HepG2 (cell line): ENCODE data around the gene MARF1. TPM values are rescaled to one million over a fixed set of nuclear protein-coding genes. Genes with fewer than 3 reads are reported as not detected.

Experiments used
- BORCS8-MEF2B ChIP-seq: sonication (generic); formaldehyde crosslinking; IDR thresholded peaks from 2 replicates; pipeline ENCODE4 v1.8.0; 2022; ENCODE audit warnings: mild to moderate bottlenecking, missing genetic modification reagents
- FOXA1 ChIP-seq, 2 experiments: fragments of 450-650 bp in 1 of 2; sonication (generic) in 1 of 2; formaldehyde crosslinking in 1 of 2; IDR thresholded peaks; 2 replicates each; pipeline versions ENCODE4 v1.4.0 to v1.6.1; 2016 to 2020; ENCODE audit warnings: missing genetic modification reagents in 1 of 2
- HES4 ChIP-seq: sonication (generic); formaldehyde crosslinking; IDR thresholded peaks from 2 replicates; pipeline ENCODE4 v1.9.0; 2021; ENCODE audit warnings: mild to moderate bottlenecking, missing genetic modification reagents, borderline replicate concordance
- HMG20A ChIP-seq: IDR thresholded peaks from 2 replicates; pipeline ENCODE4 v1.6.1; 2016; ENCODE audit warnings: borderline replicate concordance
- KMT2A ChIP-seq: sonication (generic); formaldehyde crosslinking; IDR thresholded peaks from 2 replicates; pipeline ENCODE4 v1.4.0; 2020; ENCODE audit warnings: missing genetic modification reagents
- MED1 ChIP-seq: sonication (generic); formaldehyde crosslinking; IDR thresholded peaks from 2 replicates; pipeline ENCODE4 v1.4.0; 2020; ENCODE audit warnings: missing genetic modification reagents
- NFIB ChIP-seq: sonication (generic); formaldehyde crosslinking; IDR thresholded peaks from 2 replicates; pipeline ENCODE4 v1.9.0; 2021; ENCODE audit warnings: missing genetic modification reagents, mild to moderate bottlenecking, borderline replicate concordance
- NR2F2 ChIP-seq: IDR thresholded peaks from 2 replicates; pipeline ENCODE4 v1.6.1; 2012; ENCODE audit warnings: low read depth, inconsistent platforms, borderline replicate concordance
- RARG ChIP-seq: sonication (generic); formaldehyde crosslinking; IDR thresholded peaks from 2 replicates; pipeline ENCODE4 v1.4.0; 2020; ENCODE audit warnings: low read depth, mild to moderate bottlenecking, missing genetic modification reagents
- RBM39 ChIP-seq: fragments of 200-400 bp; formaldehyde crosslinking; IDR thresholded peaks from one replicate; pipeline ENCODE4 v1.6.1; 2018; ENCODE audit warnings: antibody characterized with exemption, mild to moderate bottlenecking, low read depth, low read length; ENCODE audit not compliant: poor library complexity, severe bottlenecking
- SIN3A ChIP-seq: IDR thresholded peaks from 2 replicates; pipeline ENCODE4 v1.6.1; 2011; ENCODE audit warnings: low read depth, mild to moderate bottlenecking, control low read depth, low read length, borderline replicate concordance
- ZBTB21 ChIP-seq: sonication (generic); formaldehyde crosslinking; IDR thresholded peaks from 2 replicates; pipeline ENCODE4 v1.4.0; 2020; ENCODE audit warnings: missing genetic modification reagents
- ZBTB7B ChIP-seq: sonication (generic); formaldehyde crosslinking; IDR thresholded peaks from 2 replicates; pipeline ENCODE4 v1.4.0; 2020; ENCODE audit warnings: missing genetic modification reagents
- ZC3H13 ChIP-seq: sonication (generic); formaldehyde crosslinking; IDR thresholded peaks from 2 replicates; pipeline ENCODE4 v1.8.1; 2023; ENCODE audit warnings: mild to moderate bottlenecking, missing genetic modification reagents, moderate library complexity
- ZFP37 ChIP-seq: sonication (generic); formaldehyde crosslinking; IDR thresholded peaks from 2 replicates; pipeline ENCODE4 v1.4.0; 2020; ENCODE audit warnings: missing genetic modification reagents, borderline replicate concordance
- ZFP62 ChIP-seq: sonication (generic); formaldehyde crosslinking; IDR thresholded peaks from 2 replicates; pipeline ENCODE4 v1.4.0; 2020; ENCODE audit warnings: missing genetic modification reagents
- ZKSCAN1 ChIP-seq: fragments of 150-350 bp; IDR thresholded peaks from 2 replicates; pipeline ENCODE4 v1.6.1; 2014; ENCODE audit warnings: low read length
- ZNF24 ChIP-seq: fragments of 450-650 bp; IDR thresholded peaks from 2 replicates; pipeline ENCODE4 v1.6.1; 2017; ENCODE audit warnings: antibody characterized with exemption, mild to moderate bottlenecking
- ZNF317 ChIP-seq: sonication (generic); formaldehyde crosslinking; IDR thresholded peaks from 2 replicates; pipeline ENCODE4 v1.5.0; 2020; ENCODE audit warnings: mild to moderate bottlenecking, missing genetic modification reagents
- ZNF362 ChIP-seq: sonication (generic); formaldehyde crosslinking; IDR thresholded peaks from 2 replicates; pipeline ENCODE4 v1.4.0; 2020; ENCODE audit warnings: missing genetic modification reagents, mild to moderate bottlenecking, borderline replicate concordance
- ZNF414 ChIP-seq: sonication (generic); formaldehyde crosslinking; IDR thresholded peaks from 2 replicates; pipeline ENCODE4 v1.5.0; 2020; ENCODE audit warnings: missing genetic modification reagents
- ZNF430 ChIP-seq: sonication (generic); formaldehyde crosslinking; IDR thresholded peaks from 2 replicates; pipeline ENCODE4 v1.9.0; 2021; ENCODE audit warnings: mild to moderate bottlenecking, missing genetic modification reagents
- ZNF839 ChIP-seq: sonication (generic); formaldehyde crosslinking; IDR thresholded peaks from 2 replicates; pipeline ENCODE4 v1.4.0; 2020; ENCODE audit warnings: missing genetic modification reagents, mild to moderate bottlenecking, borderline replicate concordance
- ZSCAN21 ChIP-seq: sonication (generic); formaldehyde crosslinking; IDR thresholded peaks from 2 replicates; pipeline ENCODE4 v1.8.0; 2022; ENCODE audit warnings: mild to moderate bottlenecking, missing genetic modification reagents, moderate library complexity, borderline replicate concordance
- polyA plus RNA-seq, 8 experiments: library from polyadenylated mRNA; depleted of rRNA in 3 of 8; stranded (reverse) in 7 of 8; unstranded in 1 of 8; fragments of >200 nt; fragmentation: Illumina TruSeq in 4 of 8; extraction: Trizol in 4 of 8; gene quantifications; 2 replicates each; pipeline versions ENCODE4 v1.2.1 to v1.2.3, GENCODE V29; 2011 to 2016; ENCODE audit warnings: low read depth in 4 of 8, missing spikeins in 1 of 8, mixed read lengths in 1 of 8; ENCODE audit not compliant: insufficient read depth in 1 of 8
- total RNA-seq, 5 experiments: library from RNA; depleted of rRNA; stranded (reverse); fragments of >200 nt; fragmentation: Illumina TruSeq; extraction: Trizol; gene quantifications; 2 replicates each; pipeline ENCODE4 v1.2.3, GENCODE V29; 2016; ENCODE audit warnings: low read depth in 1 of 5
- TF ChIP-seq, protein P1 (sequence below): fragments of 450-650 bp; IDR thresholded peaks from 2 replicates; pipeline ENCODE4 v1.6.1; 2017
- TF ChIP-seq, protein P2 (sequence below): sonication (generic); formaldehyde crosslinking; IDR thresholded peaks from 2 replicates; pipeline ENCODE4 v1.4.0; 2020; ENCODE audit warnings: missing genetic modification reagents, mild to moderate bottlenecking, borderline replicate concordance

The MARF1 gene
- total and polyA plus RNA-seq, 2 of the 13 experiments (the other 11 are each of a cell fraction or from before 2014, with no cell fraction given) = 8.7 to 20.7 TPM

- TF ChIP-seq RBM39 (peak; percentile 47), SIN3A (peak; percentile 71; the same call in 1 of the 2 replicates), ZBTB21 (CRISPR knock-in tag) (peak; percentile 58), NR2F2 (peak; percentile 63; the same call in 1 of the 2 replicates), HMG20A (CRISPR knock-in tag) (0 out of 2 replicates have a peak, but pooled peaks have one; percentile 9), ZNF414 (CRISPR knock-in tag) (peak; percentile 65; the same call in 1 of the 2 replicates), ZBTB7B (CRISPR knock-in tag) (peak; percentile 89), ZNF430 (CRISPR knock-in tag) (peak; percentile 79; the same call in 1 of the 2 replicates), ZFP62 (CRISPR knock-in tag) (no peak), MED1 (CRISPR knock-in tag) (peak; percentile 83), HES4 (CRISPR knock-in tag) (no peak), ZNF24 (0 out of 2 replicates have a peak, but pooled peaks have one; percentile 45), ZKSCAN1 (peak; percentile 47; the same call in 1 of the 2 replicates), BORCS8-MEF2B (CRISPR knock-in tag) (peak; percentile 71; the same call in 1 of the 2 replicates), ZNF317 (peak; percentile 39), RARG (CRISPR knock-in tag) (0 out of 2 replicates have a peak, but pooled peaks have one; percentile 61), FOXA1 (IDR thresholded peaks at IDR 0.05) (no peak), FOXA1 (CRISPR knock-in tag; IDR thresholded peaks at IDR 0.05) (0 out of 2 replicates have a peak, but pooled peaks have one; percentile 4), ZNF839 (CRISPR knock-in tag) (no peak), ZNF362 (CRISPR knock-in tag) (peak; percentile 67; the same call in 1 of the 2 replicates), ZFP37 (CRISPR knock-in tag) (peak; percentile 52), NFIB (CRISPR knock-in tag) (no peak), KMT2A (CRISPR knock-in tag) (peak; percentile 29), ZSCAN21 (CRISPR knock-in tag) (peak; percentile 80; the same call in 1 of the 2 replicates), ZC3H13 (CRISPR knock-in tag) (0 out of 2 replicates have a peak, but pooled peaks have one; percentile 4)
- TF ChIP-seq, protein P1, sequence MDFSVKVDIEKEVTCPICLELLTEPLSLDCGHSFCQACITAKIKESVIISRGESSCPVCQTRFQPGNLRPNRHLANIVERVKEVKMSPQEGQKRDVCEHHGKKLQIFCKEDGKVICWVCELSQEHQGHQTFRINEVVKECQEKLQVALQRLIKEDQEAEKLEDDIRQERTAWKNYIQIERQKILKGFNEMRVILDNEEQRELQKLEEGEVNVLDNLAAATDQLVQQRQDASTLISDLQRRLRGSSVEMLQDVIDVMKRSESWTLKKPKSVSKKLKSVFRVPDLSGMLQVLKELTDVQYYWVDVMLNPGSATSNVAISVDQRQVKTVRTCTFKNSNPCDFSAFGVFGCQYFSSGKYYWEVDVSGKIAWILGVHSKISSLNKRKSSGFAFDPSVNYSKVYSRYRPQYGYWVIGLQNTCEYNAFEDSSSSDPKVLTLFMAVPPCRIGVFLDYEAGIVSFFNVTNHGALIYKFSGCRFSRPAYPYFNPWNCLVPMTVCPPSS = no peak
- TF ChIP-seq, protein P2, sequence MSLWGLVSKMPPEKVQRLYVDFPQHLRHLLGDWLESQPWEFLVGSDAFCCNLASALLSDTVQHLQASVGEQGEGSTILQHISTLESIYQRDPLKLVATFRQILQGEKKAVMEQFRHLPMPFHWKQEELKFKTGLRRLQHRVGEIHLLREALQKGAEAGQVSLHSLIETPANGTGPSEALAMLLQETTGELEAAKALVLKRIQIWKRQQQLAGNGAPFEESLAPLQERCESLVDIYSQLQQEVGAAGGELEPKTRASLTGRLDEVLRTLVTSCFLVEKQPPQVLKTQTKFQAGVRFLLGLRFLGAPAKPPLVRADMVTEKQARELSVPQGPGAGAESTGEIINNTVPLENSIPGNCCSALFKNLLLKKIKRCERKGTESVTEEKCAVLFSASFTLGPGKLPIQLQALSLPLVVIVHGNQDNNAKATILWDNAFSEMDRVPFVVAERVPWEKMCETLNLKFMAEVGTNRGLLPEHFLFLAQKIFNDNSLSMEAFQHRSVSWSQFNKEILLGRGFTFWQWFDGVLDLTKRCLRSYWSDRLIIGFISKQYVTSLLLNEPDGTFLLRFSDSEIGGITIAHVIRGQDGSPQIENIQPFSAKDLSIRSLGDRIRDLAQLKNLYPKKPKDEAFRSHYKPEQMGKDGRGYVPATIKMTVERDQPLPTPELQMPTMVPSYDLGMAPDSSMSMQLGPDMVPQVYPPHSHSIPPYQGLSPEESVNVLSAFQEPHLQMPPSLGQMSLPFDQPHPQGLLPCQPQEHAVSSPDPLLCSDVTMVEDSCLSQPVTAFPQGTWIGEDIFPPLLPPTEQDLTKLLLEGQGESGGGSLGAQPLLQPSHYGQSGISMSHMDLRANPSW (CRISPR knock-in tag) = no peak
Measured at GRCh38 chr16:15642557-15643047, 352 bp downstream of the MARF1 start (continued).
